K562 (cell line): ENCODE measurements around the gene TRPM4. TPM values are rescaled to one million over a fixed set of nuclear protein-coding genes. Genes with fewer than 3 reads are reported as not detected.

Experiments
- ADNP ChIP-seq: fragments of 200-800 bp; sonication (Bioruptor generic); IDR thresholded peaks from 2 replicates; pipeline ENCODE4 v1.6.1; 2016; ENCODE audit warnings: missing genetic modification characterization, missing compliant biosample characterization
- BRD9 ChIP-seq: fragments of 450-650 bp; IDR thresholded peaks from 2 replicates; pipeline ENCODE4 v1.6.1; 2018; ENCODE audit warnings: low read depth; ENCODE audit not compliant: partially characterized antibody
- C11orf30 ChIP-seq: fragments of 450-650 bp; IDR thresholded peaks from 2 replicates; pipeline ENCODE4 v1.6.1; 2016; ENCODE audit warnings: low read depth, mild to moderate bottlenecking
- CBX5 ChIP-seq: IDR thresholded peaks from 2 replicates; pipeline ENCODE4 v1.6.1; 2014; ENCODE audit warnings: low read depth, borderline replicate concordance
- CREB1 ChIP-seq, 2 experiments: sonication (generic) in 1 of 2; formaldehyde crosslinking in 1 of 2; IDR thresholded peaks; 2 replicates each; pipeline versions ENCODE4 v1.6.1 to v1.8.0; 2012 to 2022; ENCODE audit warnings: inconsistent platforms in 1 of 2, mild to moderate bottlenecking in 1 of 2, missing genetic modification reagents in 1 of 2, moderate library complexity in 1 of 2
- GTF2A2 ChIP-seq: IDR thresholded peaks from 2 replicates; pipeline ENCODE4 v1.6.1; 2016; ENCODE audit warnings: mild to moderate bottlenecking, missing genetic modification characterization, missing compliant biosample characterization
- MEF2A ChIP-seq: IDR thresholded peaks from 2 replicates; pipeline ENCODE4 v1.6.1; 2011; ENCODE audit warnings: low read depth, mild to moderate bottlenecking, low read length, moderate library complexity; ENCODE audit not compliant: control insufficient read depth
- NCOA2 ChIP-seq, 2 experiments: fragments of 450-650 bp; IDR thresholded peaks; 2 replicates each; pipeline ENCODE4 v1.6.1; 2018; ENCODE audit warnings: mild to moderate bottlenecking in 2 of 2, moderate library complexity in 1 of 2; ENCODE audit not compliant: partially characterized antibody in 2 of 2
- RBM22 ChIP-seq: fragments of 200-400 bp; formaldehyde crosslinking; IDR thresholded peaks from 2 replicates; pipeline ENCODE4 v1.6.1; 2018; ENCODE audit warnings: low read length, low read depth; ENCODE audit not compliant: poor library complexity, severe bottlenecking
- RNF2 ChIP-seq: sonication (generic); IDR thresholded peaks from 2 replicates; pipeline ENCODE4 v1.6.1; 2016
- ZBTB1 ChIP-seq: sonication (generic); formaldehyde crosslinking; IDR thresholded peaks from 2 replicates; pipeline ENCODE4 v1.8.1; 2023; ENCODE audit warnings: missing genetic modification reagents, low read depth, mild to moderate bottlenecking, borderline replicate concordance
- ZC3H8 ChIP-seq: fragments of 450-650 bp; IDR thresholded peaks from 2 replicates; pipeline ENCODE4 v1.6.1; 2017
- ZNF140 ChIP-seq: fragments of 250-450 bp; sonication (Bioruptor Pico); IDR thresholded peaks from 2 replicates; pipeline ENCODE4 v1.8.0; 2021; ENCODE audit warnings: moderate library complexity, mild to moderate bottlenecking, inconsistent platforms
- ZNF165 ChIP-seq: fragments of 250-450 bp; sonication (Bioruptor Pico); IDR thresholded peaks from 2 replicates; pipeline ENCODE4 v1.4.0; 2020; ENCODE audit warnings: borderline replicate concordance
- polyA plus RNA-seq, 8 experiments: library from polyadenylated mRNA; depleted of rRNA in 4 of 8; stranded (reverse) in 5 of 8; unstranded in 3 of 8; fragments of >200 nt; fragmentation: Nextera tagmentation in 2 of 8; fragmentation: Illumina TruSeq in 1 of 8; extraction: Ambion mirVana in 2 of 8; extraction: Trizol in 1 of 8; gene quantifications; 2 replicates each; pipeline versions ENCODE4 v1.2.1 to v1.2.3, GENCODE V29; 2011 to 2014; ENCODE audit warnings: inconsistent platforms in 1 of 8, missing spikeins in 1 of 8
- total RNA-seq, 7 experiments: library from RNA; depleted of rRNA in 6 of 7; stranded (reverse); fragments of >200 nt in 6 of 7; fragmentation: Illumina TruSeq in 2 of 7; extraction: Trizol in 2 of 7; gene quantifications; 2 replicates each; pipeline versions ENCODE4 v1.2.1 to v1.2.3, GENCODE V29; 2011 to 2021; ENCODE audit warnings: low replicate concordance in 1 of 7
- TF ChIP-seq, protein P1 (sequence below): sonication (generic); formaldehyde crosslinking; IDR thresholded peaks from 2 replicates; pipeline ENCODE4 v1.8.0; 2022; ENCODE audit warnings: missing genetic modification reagents, mild to moderate bottlenecking, borderline replicate concordance
- TF ChIP-seq, protein P2 (sequence below): fragments of 250-450 bp; sonication (Bioruptor Pico); IDR thresholded peaks from 2 replicates; pipeline ENCODE4 v1.4.0; 2020; ENCODE audit warnings: borderline replicate concordance
- TF ChIP-seq, protein P3 (sequence below): fragments of 250-450 bp; sonication (Bioruptor Pico); IDR thresholded peaks from 2 replicates; pipeline ENCODE4 v1.5.1; 2021; ENCODE audit warnings: mild to moderate bottlenecking

The TRPM4 gene
- total and polyA plus RNA-seq, 9 of the 15 experiments (the other 6 are each of a cell fraction or from before 2014, with no cell fraction given) = 6.5 to 45.4 (median 15.2) TPM

DNA sequence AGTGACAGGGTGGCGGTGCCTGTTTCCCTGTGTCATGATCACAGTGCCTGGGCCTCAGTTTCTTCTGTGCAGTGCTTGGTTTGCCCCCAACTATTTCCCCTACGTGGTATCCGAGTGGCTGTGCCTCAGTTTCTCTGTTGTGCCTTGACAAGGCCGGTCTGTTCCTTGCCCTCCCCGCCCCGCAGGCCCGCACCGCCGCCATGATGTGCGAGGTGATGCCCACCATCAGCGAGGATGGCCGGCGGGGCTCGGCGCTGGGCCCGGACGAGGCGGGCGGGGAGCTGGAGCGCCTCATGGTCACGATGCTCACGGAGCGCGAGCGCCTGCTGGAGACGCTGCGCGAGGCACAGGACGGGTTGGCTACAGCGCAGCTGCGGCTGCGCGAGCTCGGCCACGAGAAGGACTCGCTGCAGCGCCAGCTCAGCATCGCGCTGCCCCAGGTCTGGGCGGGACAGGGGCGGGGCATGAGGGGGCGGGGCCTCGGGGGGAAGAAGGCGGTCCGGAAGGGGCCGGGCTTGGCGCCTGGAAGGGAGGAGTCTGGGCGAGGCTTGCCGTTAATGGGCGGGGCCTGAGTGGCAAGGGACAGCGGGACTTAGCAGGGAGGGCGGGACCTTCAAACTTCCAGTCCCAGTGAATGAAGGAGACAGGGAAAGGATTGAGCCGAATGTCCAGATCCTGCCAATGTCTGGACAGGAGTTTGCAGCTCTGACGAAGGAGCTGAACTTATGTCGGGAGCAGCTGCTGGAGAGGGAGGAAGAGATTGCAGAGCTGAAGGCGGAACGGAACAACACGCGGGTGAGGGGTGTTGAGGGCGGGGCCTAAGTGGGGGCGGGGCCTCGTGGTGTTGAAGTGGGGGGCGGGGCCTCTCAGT, 29.7 kb upstream of the TRPM4 start (continued):
- TF ChIP-seq, protein P1, sequence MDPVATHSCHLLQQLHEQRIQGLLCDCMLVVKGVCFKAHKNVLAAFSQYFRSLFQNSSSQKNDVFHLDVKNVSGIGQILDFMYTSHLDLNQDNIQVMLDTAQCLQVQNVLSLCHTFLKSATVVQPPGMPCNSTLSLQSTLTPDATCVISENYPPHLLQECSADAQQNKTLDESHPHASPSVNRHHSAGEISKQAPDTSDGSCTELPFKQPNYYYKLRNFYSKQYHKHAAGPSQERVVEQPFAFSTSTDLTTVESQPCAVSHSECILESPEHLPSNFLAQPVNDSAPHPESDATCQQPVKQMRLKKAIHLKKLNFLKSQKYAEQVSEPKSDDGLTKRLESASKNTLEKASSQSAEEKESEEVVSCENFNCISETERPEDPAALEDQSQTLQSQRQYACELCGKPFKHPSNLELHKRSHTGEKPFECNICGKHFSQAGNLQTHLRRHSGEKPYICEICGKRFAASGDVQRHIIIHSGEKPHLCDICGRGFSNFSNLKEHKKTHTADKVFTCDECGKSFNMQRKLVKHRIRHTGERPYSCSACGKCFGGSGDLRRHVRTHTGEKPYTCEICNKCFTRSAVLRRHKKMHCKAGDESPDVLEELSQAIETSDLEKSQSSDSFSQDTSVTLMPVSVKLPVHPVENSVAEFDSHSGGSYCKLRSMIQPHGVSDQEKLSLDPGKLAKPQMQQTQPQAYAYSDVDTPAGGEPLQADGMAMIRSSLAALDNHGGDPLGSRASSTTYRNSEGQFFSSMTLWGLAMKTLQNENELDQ (CRISPR knock-in tag) = no peak
- TF ChIP-seq C11orf30 (no peak), ZNF140 (CRISPR knock-in tag) (no peak), ZC3H8 (no peak), BRD9 (no peak), ZNF165 (0 out of 2 replicates have a peak, but pooled peaks have one; percentile 40), MEF2A (no peak), ADNP (tag) (no peak), GTF2A2 (no peak), CREB1 (IDR thresholded peaks at IDR 0.05) (no peak), CREB1 (CRISPR knock-in tag; IDR thresholded peaks at IDR 0.05) (peak; percentile 65; the same call in 1 of the 2 replicates), RBM22 (no peak), NCOA2 (IDR thresholded peaks at IDR 0.05; ENCODE audit: partially characterized antibody in 2 of 2) (no peak), ZBTB1 (no peak), CBX5 (peak; percentile 4; the same call in 1 of the 2 replicates), RNF2 (peak; percentile 97)
- TF ChIP-seq, protein P2, sequence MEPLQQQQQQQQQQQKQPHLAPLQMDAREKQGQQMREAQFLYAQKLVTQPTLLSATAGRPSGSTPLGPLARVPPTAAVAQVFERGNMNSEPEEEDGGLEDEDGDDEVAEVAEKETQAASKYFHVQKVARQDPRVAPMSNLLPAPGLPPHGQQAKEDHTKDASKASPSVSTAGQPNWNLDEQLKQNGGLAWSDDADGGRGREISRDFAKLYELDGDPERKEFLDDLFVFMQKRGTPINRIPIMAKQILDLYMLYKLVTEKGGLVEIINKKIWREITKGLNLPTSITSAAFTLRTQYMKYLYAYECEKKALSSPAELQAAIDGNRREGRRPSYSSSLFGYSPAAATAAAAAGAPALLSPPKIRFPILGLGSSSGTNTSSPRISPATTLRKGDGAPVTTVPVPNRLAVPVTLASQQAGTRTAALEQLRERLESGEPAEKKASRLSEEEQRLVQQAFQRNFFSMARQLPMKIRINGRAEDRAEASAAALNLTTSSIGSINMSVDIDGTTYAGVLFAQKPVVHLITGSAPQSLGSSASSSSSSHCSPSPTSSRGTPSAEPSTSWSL (CRISPR knock-in tag) = no peak
- TF ChIP-seq, protein P3, sequence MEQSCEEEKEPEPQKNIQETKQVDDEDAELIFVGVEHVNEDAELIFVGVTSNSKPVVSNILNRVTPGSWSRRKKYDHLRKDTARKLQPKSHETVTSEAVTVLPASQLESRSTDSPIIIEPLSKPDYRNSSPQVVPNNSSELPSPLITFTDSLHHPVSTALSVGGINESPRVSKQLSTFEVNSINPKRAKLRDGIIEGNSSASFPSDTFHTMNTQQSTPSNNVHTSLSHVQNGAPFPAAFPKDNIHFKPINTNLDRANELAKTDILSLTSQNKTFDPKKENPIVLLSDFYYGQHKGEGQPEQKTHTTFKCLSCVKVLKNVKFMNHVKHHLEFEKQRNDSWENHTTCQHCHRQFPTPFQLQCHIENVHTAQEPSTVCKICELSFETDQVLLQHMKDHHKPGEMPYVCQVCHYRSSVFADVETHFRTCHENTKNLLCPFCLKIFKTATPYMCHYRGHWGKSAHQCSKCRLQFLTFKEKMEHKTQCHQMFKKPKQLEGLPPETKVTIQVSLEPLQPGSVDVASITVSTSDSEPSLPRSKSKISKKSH (CRISPR knock-in tag) = no peak
